ENCODE data around the gene USP17L24.
"Not testable (repeated sequence)": the region's sequence is repeated elsewhere in the genome, so short reads cannot be mapped to it uniquely, and the experiment has no call there.

USP17L24 gene

GRCh38 chr4:9324865-9325264, at the start of gene USP17L24:
Gene USP17L24 (plus strand): TSS chr4:9325165. CDS start chr4:9325165, 0 bp downstream.
- DNase-seq, result not testable (repeated sequence)

- not testable (repeated sequence) for DNase-seq
Measured at GRCh38 chr4:9324191-9324590, 774 bp upstream of the USP17L24 start.

- not testable (repeated sequence) for DNase-seq
Measured at GRCh38 chr4:9329611-9330010, 4.6 kb downstream of the USP17L24 start, which contains the start of gene USP17L25. Gene USP17L25 (plus strand): TSS chr4:9329911. CDS start chr4:9329911, 0 bp downstream.

DNA sequence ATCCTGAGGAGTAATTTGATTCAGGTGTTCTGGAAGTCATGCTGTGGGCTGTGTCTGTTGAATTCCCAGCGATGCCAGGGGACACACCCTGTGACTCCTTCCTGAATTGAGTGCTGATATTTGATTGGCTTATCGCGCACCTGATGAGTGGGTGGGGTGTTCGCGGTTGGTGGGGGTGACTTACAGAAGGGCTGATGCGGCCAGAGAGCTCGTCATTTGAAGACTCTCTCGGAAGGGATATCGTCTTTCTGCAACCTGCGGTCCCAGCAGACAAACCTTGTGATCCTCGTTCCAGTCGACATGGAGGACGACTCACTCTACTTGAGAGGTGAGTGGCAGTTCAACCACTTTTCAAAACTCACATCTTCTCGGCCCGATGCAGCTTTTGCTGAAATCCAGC, 9.4 kb downstream of the USP17L24 start, which contains the start of gene USP17L26:
Gene USP17L26 (plus strand): TSS at position 301 of the 400 bp plus-strand sequence. CDS start 0 bp downstream, at position 301.
- DNase-seq, result not testable (repeated sequence)

DNA sequence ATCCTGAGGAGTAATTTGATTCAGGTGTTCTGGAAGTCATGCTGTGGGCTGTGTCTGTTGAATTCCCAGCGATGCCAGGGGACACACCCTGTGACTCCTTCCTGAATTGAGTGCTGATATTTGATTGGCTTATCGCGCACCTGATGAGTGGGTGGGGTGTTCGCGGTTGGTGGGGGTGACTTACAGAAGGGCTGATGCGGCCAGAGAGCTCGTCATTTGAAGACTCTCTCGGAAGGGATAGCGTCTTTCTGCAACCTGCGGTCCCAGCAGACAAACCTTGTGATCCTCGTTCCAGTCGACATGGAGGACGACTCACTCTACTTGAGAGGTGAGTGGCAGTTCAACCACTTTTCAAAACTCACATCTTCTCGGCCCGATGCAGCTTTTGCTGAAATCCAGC, 14.1 kb downstream of the USP17L24 start, which contains the start of gene USP17L5:
Gene USP17L5 (plus strand): TSS at position 301 of the 400 bp plus-strand sequence. CDS start 0 bp downstream, at position 301.
- DNase-seq, result not testable (repeated sequence)

DNA sequence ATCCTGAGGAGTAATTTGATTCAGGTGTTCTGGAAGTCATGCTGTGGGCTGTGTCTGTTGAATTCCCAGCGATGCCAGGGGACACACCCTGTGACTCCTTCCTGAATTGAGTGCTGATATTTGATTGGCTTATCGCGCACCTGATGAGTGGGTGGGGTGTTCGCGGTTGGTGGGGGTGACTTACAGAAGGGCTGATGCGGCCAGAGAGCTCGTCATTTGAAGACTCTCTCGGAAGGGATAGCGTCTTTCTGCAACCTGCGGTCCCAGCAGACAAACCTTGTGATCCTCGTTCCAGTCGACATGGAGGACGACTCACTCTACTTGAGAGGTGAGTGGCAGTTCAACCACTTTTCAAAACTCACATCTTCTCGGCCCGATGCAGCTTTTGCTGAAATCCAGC, 18.9 kb downstream of the USP17L24 start, which contains the start of gene USP17L27:
Gene USP17L27 (plus strand): TSS at position 301 of the 400 bp plus-strand sequence. CDS start 0 bp downstream, at position 301.
- not testable (repeated sequence) for DNase-seq

DNA sequence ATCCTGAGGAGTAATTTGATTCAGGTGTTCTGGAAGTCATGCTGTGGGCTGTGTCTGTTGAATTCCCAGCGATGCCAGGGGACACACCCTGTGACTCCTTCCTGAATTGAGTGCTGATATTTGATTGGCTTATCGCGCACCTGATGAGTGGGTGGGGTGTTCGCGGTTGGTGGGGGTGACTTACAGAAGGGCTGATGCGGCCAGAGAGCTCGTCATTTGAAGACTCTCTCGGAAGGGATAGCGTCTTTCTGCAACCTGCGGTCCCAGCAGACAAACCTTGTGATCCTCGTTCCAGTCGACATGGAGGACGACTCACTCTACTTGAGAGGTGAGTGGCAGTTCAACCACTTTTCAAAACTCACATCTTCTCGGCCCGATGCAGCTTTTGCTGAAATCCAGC, 23.6 kb downstream of the USP17L24 start, which contains the start of gene USP17L28:
Gene USP17L28 (plus strand): TSS at position 301 of the 400 bp plus-strand sequence. CDS start 0 bp downstream, at position 301.
- DNase-seq, result not testable (repeated sequence)

DNA sequence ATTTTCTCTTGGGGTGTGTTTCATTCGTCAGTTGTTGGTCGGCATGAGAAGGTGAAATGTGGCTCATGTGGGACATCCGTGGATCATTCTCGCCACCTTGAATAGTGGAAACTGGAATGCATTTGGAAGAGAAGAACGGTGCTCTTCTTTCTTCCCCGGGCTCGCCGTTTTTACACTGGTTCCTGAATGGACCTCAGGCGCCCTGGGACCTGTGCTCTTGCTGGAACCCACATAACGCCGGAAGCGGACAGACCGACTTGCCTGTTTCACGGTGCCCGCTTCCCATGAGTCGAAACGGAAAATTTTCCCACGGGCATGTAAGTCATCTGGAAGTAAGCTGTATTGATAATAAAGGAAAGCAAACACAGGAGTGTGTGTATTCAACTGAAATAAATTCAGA, 25.9 kb downstream of the USP17L24 start:
- DNase-seq, result not testable (repeated sequence)

GRCh38 chr4:9353338-9353737, 28.4 kb downstream of the USP17L24 start, which contains the start of gene USP17L29:
Gene USP17L29 (plus strand): TSS chr4:9353638. CDS start chr4:9353638, 0 bp downstream.
- DNase-seq, result not testable (repeated sequence)

- DNase-seq, result not testable (repeated sequence)
Measured at GRCh38 chr4:9362829-9363228, 37.9 kb downstream of the USP17L24 start, which contains the start of gene USP17L30. Gene USP17L30 (plus strand): TSS chr4:9363129. CDS start chr4:9363129, 0 bp downstream.
